ENCODE measurements around the gene ARHGEF38. TPM values are rescaled to one million over a fixed set of nuclear protein-coding genes. Genes with fewer than 3 reads are reported as not detected.
"Not testable (repeated sequence)": the region's sequence is repeated elsewhere in the genome, so short reads cannot be mapped to it uniquely, and the experiment has no call there.

Gene ARHGEF38
- total and polyA plus RNA-seq, 4 donors: 0.03 to 0.92 (median 0.37) TPM

GRCh38 chr4:105607876-105608275 lies 55.5 kb downstream of the ARHGEF38 start:
- H3K9ac ChIP-seq (ENCODE audit: low read depth in 1 of 2, low read length in 2 of 2): no peak overlapping the region
- no peaks in the 10 kb centered on the region for H3K36me3 ChIP-seq (ENCODE audit: control insufficient read depth in 4 of 4, insufficient read depth in 3 of 4, low read depth in 1 of 4, low read length in 3 of 4)
- no peaks in the 10 kb centered on the region for H3K4me1 ChIP-seq (ENCODE audit: control insufficient read depth in 4 of 4, insufficient read depth in 4 of 4, low read length in 3 of 4)
- no peak for DNase-seq (ENCODE audit: low spot score)
- H3K9me3 ChIP-seq (ENCODE audit: control insufficient read depth in 4 of 4, low read length in 3 of 4): no peaks in the 10 kb centered on the region
- no peak for TF ChIP-seq ATF3 (IDR thresholded peaks at IDR 0.05)
- no peak for TF ChIP-seq MAX (IDR thresholded peaks at IDR 0.05)
- TF ChIP-seq RXRA (IDR thresholded peaks at IDR 0.05): no peak
- TF ChIP-seq TAF1 (conservative IDR thresholded peaks at IDR 0.05): no peak
- TF ChIP-seq HNF4A (conservative IDR thresholded peaks at IDR 0.05): no peak
- TF ChIP-seq GABPA (IDR thresholded peaks at IDR 0.05 in 1 of 2, conservative IDR thresholded peaks at IDR 0.05 in 1 of 2): no peak
- TF ChIP-seq NR2F2 (IDR thresholded peaks at IDR 0.05): no peak
- no peak for TF ChIP-seq JUND (IDR thresholded peaks at IDR 0.05)
- no peak for TF ChIP-seq HNF4G (IDR thresholded peaks at IDR 0.05)
- TF ChIP-seq REST (IDR thresholded peaks at IDR 0.05): no peak
- TF ChIP-seq FOXA2 (IDR thresholded peaks at IDR 0.05): no peak
- TF ChIP-seq ZBTB33 (IDR thresholded peaks at IDR 0.05): no peak
- TF ChIP-seq RAD21 (IDR thresholded peaks at IDR 0.05): no peak
- no peak for TF ChIP-seq CTCF (IDR thresholded peaks at IDR 0.05; ENCODE audit: low read depth, low read length, missing input control)
- no peak overlapping the region for H3K4me3 ChIP-seq (ENCODE audit: low read depth in 1 of 3, low read length in 3 of 3)
- no peak overlapping the region for H3K27ac ChIP-seq (ENCODE audit: low read depth in 1 of 2, low read length in 2 of 2)
- no peaks in the 10 kb centered on the region for H3K27me3 ChIP-seq (ENCODE audit: control insufficient read depth in 4 of 4, insufficient read depth in 4 of 4, low read length in 3 of 4)
- 94% methylated on average over 2 of the region's 2 CpGs for WGBS

GRCh38 chr4:105609819-105610218 lies 57.4 kb downstream of the ARHGEF38 start:
- H3K4me3 ChIP-seq (ENCODE audit: low read depth in 1 of 3, low read length in 3 of 3); DNase-seq (ENCODE audit: low spot score); H3K27ac ChIP-seq (ENCODE audit: low read depth in 1 of 2, low read length in 2 of 2); H3K4me1 ChIP-seq (ENCODE audit: control insufficient read depth in 4 of 4, insufficient read depth in 4 of 4, low read length in 3 of 4); H3K27me3 ChIP-seq (ENCODE audit: control insufficient read depth in 4 of 4, insufficient read depth in 4 of 4, low read length in 3 of 4); H3K36me3 ChIP-seq (ENCODE audit: control insufficient read depth in 4 of 4, insufficient read depth in 3 of 4, low read depth in 1 of 4, low read length in 3 of 4); H3K9me3 ChIP-seq (ENCODE audit: control insufficient read depth in 4 of 4, low read length in 3 of 4); H3K9ac ChIP-seq (ENCODE audit: low read depth in 1 of 2, low read length in 2 of 2): not testable (repeated sequence)
- WGBS: 95% methylated on average over 5 of the region's 5 CpGs

All from liver (tissue), 9 donors.